Esophagus squamous epithelium (tissue), 4 donors: Measurements from ENCODE around the gene KCNG2.
"Not testable (repeated sequence)": the region's sequence is repeated elsewhere in the genome, so short reads cannot be mapped to it uniquely, and the experiment has no call there.

ENCODE experiments used
- CTCF ChIP-seq, 6 experiments: fragments of 450-650 bp in 4 of 6; fragments of 200-600 bp in 2 of 6; sonication (generic) in 2 of 6; IDR thresholded peaks; one replicate each; pipeline ENCODE4 v1.5.1; 2016 to 2019; ENCODE audit warnings: antibody characterized with exemption in 6 of 6, mild to moderate bottlenecking in 4 of 6, moderate library complexity in 4 of 6
- POLR2A ChIP-seq, 4 donors: fragments of 450-650 bp; IDR thresholded peaks; one replicate each; pipeline ENCODE4 v1.6.1; 2017; ENCODE audit warnings: antibody characterized with exemption in 4 of 4, mild to moderate bottlenecking in 4 of 4, moderate library complexity in 3 of 4

GRCh38 chr18:79878246-79878645 lies 80.5 kb downstream of the KCNG2 start:
- not testable (repeated sequence) for TF ChIP-seq CTCF, POLR2A (IDR thresholded peaks at IDR 0.05)
